Activated CD4-positive, alpha-beta T cell treated with anti-CD3 and anti-CD28 coated beads for 24 hours (primary cell): Measurements from ENCODE around the gene MAPK8IP1.

Experiments
- DNase-seq, 2 donors: peaks; one replicate each; pipeline ENCODE4 v3.0.0-alpha.2; 2020; ENCODE audit warnings: low read depth in 2 of 2

The MAPK8IP1 gene

DNA sequence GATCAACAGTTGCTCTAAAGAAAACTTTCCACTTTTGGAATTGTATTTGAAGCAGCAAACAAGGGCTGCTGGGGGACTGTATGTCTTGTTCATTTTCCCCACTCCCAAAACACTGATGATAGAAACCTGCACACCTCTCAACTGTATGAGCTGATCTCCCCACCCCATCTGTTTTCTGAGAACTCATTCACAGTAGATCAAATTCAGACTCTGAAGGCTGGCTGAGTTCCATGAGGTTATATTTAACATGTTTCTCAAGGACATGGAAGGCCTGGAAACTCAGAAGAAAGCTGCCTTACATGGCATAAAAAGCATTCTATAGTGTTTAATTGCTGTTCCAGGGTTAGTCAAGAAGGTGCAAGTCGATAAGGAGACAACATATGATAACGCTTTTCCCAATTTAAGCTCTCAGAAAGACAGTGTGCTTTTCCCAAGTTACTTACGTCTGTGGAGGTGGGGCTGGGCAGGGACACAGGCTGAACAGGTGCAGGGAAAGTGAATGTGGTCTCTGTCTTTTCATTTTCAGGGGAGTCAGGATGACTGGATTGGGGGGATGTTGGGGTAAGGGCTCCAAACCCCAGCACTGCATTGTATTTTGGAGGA, 60.0 kb downstream of the MAPK8IP1 start:
- DNase-seq = no peak

DNA sequence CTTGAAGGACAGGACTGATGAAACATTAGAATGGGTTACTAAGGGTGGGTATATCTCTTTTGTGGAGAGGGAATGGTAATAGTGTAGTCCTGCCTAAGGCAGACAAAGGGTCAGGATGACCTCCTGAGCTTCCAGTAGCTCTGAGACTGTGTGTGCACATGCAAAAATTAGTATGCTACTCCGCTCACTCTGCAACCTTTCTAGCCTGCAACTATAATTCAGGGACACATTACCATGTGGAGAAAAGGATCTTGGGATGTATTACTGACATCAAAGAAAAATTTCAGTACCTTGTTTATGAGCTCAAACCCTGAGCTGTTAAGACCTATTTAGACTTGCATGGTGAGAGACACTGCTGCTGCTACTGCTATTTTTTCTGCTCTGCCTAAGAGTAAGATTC, 62.4 kb downstream of the MAPK8IP1 start:
- DNase-seq = no peak

DNA sequence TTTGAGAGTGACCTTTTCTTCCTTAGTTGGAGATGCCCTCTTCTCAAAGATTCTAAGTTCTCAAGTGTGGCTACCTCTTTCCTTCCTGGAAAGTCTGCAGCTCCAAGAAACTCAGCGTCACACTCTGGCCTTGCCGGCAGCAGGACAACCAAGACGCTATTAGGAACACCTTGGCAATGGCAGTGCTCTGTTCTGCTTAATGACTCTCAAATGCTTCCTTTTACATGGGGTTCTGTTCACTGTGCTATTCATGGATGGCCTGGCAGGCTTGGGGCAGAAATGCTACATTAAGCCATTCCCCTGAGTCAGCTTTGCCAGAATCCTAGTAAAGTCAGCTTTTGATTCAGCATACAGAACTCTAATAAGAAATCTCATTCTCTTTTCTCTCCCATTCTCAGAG, 62.9 kb downstream of the MAPK8IP1 start:
- DNase-seq = no peak

DNA sequence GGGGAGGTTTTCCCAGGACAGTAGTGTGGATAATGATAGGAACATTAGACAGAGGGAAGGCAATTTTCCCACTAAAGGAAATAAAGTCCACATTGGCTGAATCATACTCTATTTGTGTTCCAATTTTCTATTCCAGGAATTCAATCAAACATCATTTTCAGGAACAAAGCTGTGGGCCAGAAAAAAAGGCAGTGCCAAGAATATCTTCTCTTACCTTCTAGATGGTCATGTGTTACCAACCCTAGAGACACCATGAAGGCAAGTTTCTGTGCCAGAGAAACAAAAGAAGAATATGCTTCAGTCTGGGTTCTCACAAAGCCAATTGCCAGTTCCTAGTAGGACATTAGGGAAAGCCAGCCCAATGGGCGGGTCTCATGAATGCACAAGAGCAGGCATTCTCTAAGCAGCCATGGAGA, 64.5 kb downstream of the MAPK8IP1 start:
- no peak for DNase-seq
